Measurements from ENCODE around the gene NRXN2. TPM values are rescaled to one million over a fixed set of nuclear protein-coding genes. Genes with fewer than 3 reads are reported as not detected.

Gene NRXN2
- total and polyA plus RNA-seq, 2 donors (not counting 3 experiments of a cell fraction or from before 2014, with no cell fraction given), result not detected

DNA sequence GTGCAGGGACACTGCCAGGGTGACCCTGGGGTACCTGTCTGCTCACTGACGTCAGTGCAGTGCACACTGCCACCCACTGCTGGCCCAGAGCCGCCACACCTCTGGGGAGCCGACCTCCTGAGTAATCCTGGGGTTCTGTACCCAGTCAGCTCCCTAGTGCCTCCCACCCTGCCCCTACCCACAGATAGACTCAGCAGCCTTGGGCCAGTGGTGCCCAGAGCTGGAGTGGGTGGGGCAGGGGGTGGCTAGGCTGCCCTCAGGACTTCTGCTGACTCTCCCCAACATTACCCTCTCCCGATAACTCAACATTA, 5.8 kb downstream of the NRXN2 start:
- Histone ChIP-seq H3K9ac (replicated peaks; ENCODE audit: extremely low read depth, insufficient read depth, low read length) (no peak overlapping the region), H4K20me1 (replicated peaks; ENCODE audit: control insufficient read depth, extremely low read depth, insufficient read depth, low read length) (no peaks in the 10 kb centered on the region), H3K79me2 (ENCODE audit: control insufficient read depth, insufficient read depth, low read length) (no peaks in the 10 kb centered on the region), H3K4me2 (ENCODE audit: insufficient read depth, low read length) (no peak overlapping the region), H3K9me3 (replicated peaks; ENCODE audit: control insufficient read depth, insufficient read depth, low read length) (no peaks in the 10 kb centered on the region), H2AFZ (ENCODE audit: low read depth, low read length) (no peak overlapping the region), H3K36me3 (ENCODE audit: control insufficient read depth in 2 of 2, extremely low read depth in 1 of 2, insufficient read depth in 2 of 2, low read length in 2 of 2) (no peaks in the 10 kb centered on the region), H3K27ac (ENCODE audit: insufficient read depth, low read depth, low read length) (no peak overlapping the region), H3K4me3 (replicated peaks in 1 of 3; ENCODE audit: insufficient read depth in 1 of 3, low read depth in 1 of 3, low read length in 3 of 3) (no peak overlapping the region), H3K9me1 (replicated peaks; ENCODE audit: control insufficient read depth, extremely low read depth, insufficient read depth, low read length) (no peaks in the 10 kb centered on the region), H3K27me3 (ENCODE audit: control insufficient read depth in 2 of 2, insufficient read depth in 2 of 2, low read length in 2 of 2) (peaks cover 45 to 54% of the 10 kb centered on the region in 2 experiments), H3K4me1 (ENCODE audit: control insufficient read depth, extremely low read depth, insufficient read depth, low read length) (no peaks in the 10 kb centered on the region)
- DNase-seq (ENCODE audit: low read depth, low spot score) (no peak), FAIRE-seq (no peak)
- TF ChIP-seq FOS (IDR thresholded peaks at IDR 0.05; ENCODE audit: borderline replicate concordance, insufficient read depth, low read length) (no peak), POLR2A (IDR thresholded peaks at IDR 0.05; ENCODE audit: low read depth, low read length) (no peak), EZH2 (IDR thresholded peaks at IDR 0.05; ENCODE audit: borderline replicate concordance, low read depth, low read length, severe bottlenecking) (no peak), JUN (IDR thresholded peaks at IDR 0.05; ENCODE audit: borderline replicate concordance, insufficient read depth, insufficient read length, low read depth) (no peak), GATA2 (IDR thresholded peaks at IDR 0.05; ENCODE audit: insufficient read depth, insufficient read length, low read depth, low read length) (no peak), MYC (IDR thresholded peaks at IDR 0.05; ENCODE audit: low read depth, low read length) (no peak), POLR2AphosphoS5 (IDR thresholded peaks at IDR 0.05; ENCODE audit: insufficient read depth, low read depth, low read length) (no peak)
- TF ChIP-seq, protein P1, sequence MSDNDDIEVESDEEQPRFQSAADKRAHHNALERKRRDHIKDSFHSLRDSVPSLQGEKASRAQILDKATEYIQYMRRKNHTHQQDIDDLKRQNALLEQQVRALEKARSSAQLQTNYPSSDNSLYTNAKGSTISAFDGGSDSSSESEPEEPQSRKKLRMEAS (IDR thresholded peaks at IDR 0.05; ENCODE audit: insufficient read depth, insufficient read length), result no peak
- TF ChIP-seq, protein P2, sequence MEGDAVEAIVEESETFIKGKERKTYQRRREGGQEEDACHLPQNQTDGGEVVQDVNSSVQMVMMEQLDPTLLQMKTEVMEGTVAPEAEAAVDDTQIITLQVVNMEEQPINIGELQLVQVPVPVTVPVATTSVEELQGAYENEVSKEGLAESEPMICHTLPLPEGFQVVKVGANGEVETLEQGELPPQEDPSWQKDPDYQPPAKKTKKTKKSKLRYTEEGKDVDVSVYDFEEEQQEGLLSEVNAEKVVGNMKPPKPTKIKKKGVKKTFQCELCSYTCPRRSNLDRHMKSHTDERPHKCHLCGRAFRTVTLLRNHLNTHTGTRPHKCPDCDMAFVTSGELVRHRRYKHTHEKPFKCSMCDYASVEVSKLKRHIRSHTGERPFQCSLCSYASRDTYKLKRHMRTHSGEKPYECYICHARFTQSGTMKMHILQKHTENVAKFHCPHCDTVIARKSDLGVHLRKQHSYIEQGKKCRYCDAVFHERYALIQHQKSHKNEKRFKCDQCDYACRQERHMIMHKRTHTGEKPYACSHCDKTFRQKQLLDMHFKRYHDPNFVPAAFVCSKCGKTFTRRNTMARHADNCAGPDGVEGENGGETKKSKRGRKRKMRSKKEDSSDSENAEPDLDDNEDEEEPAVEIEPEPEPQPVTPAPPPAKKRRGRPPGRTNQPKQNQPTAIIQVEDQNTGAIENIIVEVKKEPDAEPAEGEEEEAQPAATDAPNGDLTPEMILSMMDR (IDR thresholded peaks at IDR 0.05; ENCODE audit: extremely low read depth in 1 of 2, insufficient read depth in 1 of 2, low read depth in 1 of 2, low read length in 2 of 2), result no peak
- ChIA-PET POLR2A (no interaction called here), CTCF (interaction anchor here (1.0 kb wide), 1 partner anchor 28 kb away, joined by 3 read pairs; no protein-coding TSS in a partner anchor)
- intact Hi-C loops (cut with micrococcal nuclease) (no loop called here), dilution Hi-C loops (cut with MboI; ENCODE audit: extremely low pct_ligation_motif_present, low sequenced_read_pairs) (no loop called here)
- BruUV-seq (replicated peaks), result no TSS peak

Data from endothelial cell of umbilical vein (primary cell).